ENCODE results near the gene GAB4. TPM values are rescaled to one million over a fixed set of nuclear protein-coding genes. Genes with fewer than 3 reads are reported as not detected.

The GAB4 gene
- total RNA-seq, 1 experiment from 2014 or later = not detected

- H3K36me3 Mint-ChIP-seq (ENCODE audit: insufficient read depth in 1 of 3, low read depth in 3 of 3) = peaks cover 5 to 9% (median 6%) of the 10 kb centered on the region in 3 experiments; a peak in 4 of 7 replicates
- H3K4me2 ChIP-seq (ENCODE audit: insufficient read depth, insufficient read length, low read length) = no peak overlapping the region
- H3T11ph ChIP-seq (ENCODE audit: low read length) = no peak overlapping the region
- H3K23ac ChIP-seq (ENCODE audit: insufficient read length, low read depth, low read length) = no peak overlapping the region
- DNase-seq = no peak
- no peak overlapping the region for H4K8ac ChIP-seq (replicated peaks; ENCODE audit: insufficient read length, low read depth, low read length)
- no peak overlapping the region for H3K56ac ChIP-seq (ENCODE audit: insufficient read length, low read depth, low read length)
- H3K4me3 Mint-ChIP-seq = no peak overlapping the region
- H2BK5ac ChIP-seq (ENCODE audit: insufficient read length, low read length) = no peak overlapping the region
- no peaks in the 10 kb centered on the region for H3K9me3 ChIP-seq (ENCODE audit: control insufficient read depth, low read depth, low read length)
- no peaks in the 10 kb centered on the region for H3K79me2 ChIP-seq (ENCODE audit: insufficient read depth, low read length)
- H3K27me3 ChIP-seq (ENCODE audit: insufficient read depth, low read length) = no peaks in the 10 kb centered on the region
- H3K9ac ChIP-seq (ENCODE audit: extremely low read depth, insufficient read length, low read length) = no peak overlapping the region
- 0 out of 7 replicates have a peak overlapping the region, but pooled peaks of 1 of the 3 experiments have one; percentile 65 for H3K27ac Mint-ChIP-seq
- H3K27ac ChIP-seq (ENCODE audit: insufficient read length, low read depth, low read length) = no peak overlapping the region
- WGBS (ENCODE audit: extremely low coverage, insufficient read length, low lambda C conversion rate) = no CpG with 5 or more reads among the region's 3 CpGs
- TF ChIP-seq CTCF (conservative IDR thresholded peaks at IDR 0.05) = no peak
- H2BK120ac ChIP-seq (ENCODE audit: low read depth, low read length, poor library complexity, severe bottlenecking) = no peak overlapping the region
- no peaks in the 10 kb centered on the region for H3K4me1 Mint-ChIP-seq
- no peak overlapping the region; the same call in 1 of the 2 replicates for H3K14ac ChIP-seq (ENCODE audit: insufficient read depth, low read length)
- no peak overlapping the region for H2AK5ac ChIP-seq (ENCODE audit: insufficient read length, low read length)
- peaks cover 11% of the 10 kb centered on the region for H3K27me3 Mint-ChIP-seq (ENCODE audit: low read depth)
- H3K9me3 Mint-ChIP-seq = peaks cover 90 to 93% of the 10 kb centered on the region in 2 experiments
- no peak overlapping the region for H4K5ac ChIP-seq (ENCODE audit: insufficient read length, low read depth, low read length)
- no peak overlapping the region for H3K18ac ChIP-seq (ENCODE audit: insufficient read length, low read depth, low read length)
- H2BK15ac ChIP-seq (ENCODE audit: low read depth, low read length) = no peak overlapping the region
- no peak overlapping the region for H4K91ac ChIP-seq (ENCODE audit: insufficient read length, low read depth, low read length)
- H2AFZ ChIP-seq (ENCODE audit: low read length) = no peak overlapping the region
- H2BK20ac ChIP-seq (ENCODE audit: low read depth, low read length, poor library complexity, severe bottlenecking) = no peak overlapping the region
- no peaks in the 10 kb centered on the region for H3K4me1 ChIP-seq (ENCODE audit: insufficient read depth, low read length)
- H3K79me1 ChIP-seq (ENCODE audit: insufficient read depth, low read depth, low read length, poor library complexity, severe bottlenecking) = no peaks in the 10 kb centered on the region
- H3K4ac ChIP-seq (ENCODE audit: low read depth, low read length) = no peak overlapping the region
- no peaks in the 10 kb centered on the region for H3K23me2 ChIP-seq (ENCODE audit: insufficient read length, low read depth, low read length, poor library complexity, severe bottlenecking)
- H2BK12ac ChIP-seq (ENCODE audit: insufficient read length, low read depth, low read length) = no peak overlapping the region
- H4K20me1 ChIP-seq (ENCODE audit: control insufficient read depth, insufficient read depth, insufficient read length) = no peaks in the 10 kb centered on the region
Observed at GRCh38 chr22:16960220-16960883, 47.7 kb downstream of the GAB4 start.

Data from H9 (cell line).